Astrocyte (in vitro differentiated cells and primary cell): ENCODE measurements around the gene PTPRU.

Experiments used
- EZH2 ChIP-seq: IDR thresholded peaks from 2 replicates; pipeline ENCODE4 v1.6.1; 2012; ENCODE audit warnings: mild to moderate bottlenecking, low read length, inconsistent platforms; ENCODE audit not compliant: insufficient read depth
- TF ChIP-seq, protein P1 (sequence below): IDR thresholded peaks from 2 replicates; pipeline ENCODE4 v1.5.1; 2011; ENCODE audit warnings: low read depth, mild to moderate bottlenecking, inconsistent platforms, low read length, moderate library complexity; ENCODE audit not compliant: insufficient read depth

DNA sequence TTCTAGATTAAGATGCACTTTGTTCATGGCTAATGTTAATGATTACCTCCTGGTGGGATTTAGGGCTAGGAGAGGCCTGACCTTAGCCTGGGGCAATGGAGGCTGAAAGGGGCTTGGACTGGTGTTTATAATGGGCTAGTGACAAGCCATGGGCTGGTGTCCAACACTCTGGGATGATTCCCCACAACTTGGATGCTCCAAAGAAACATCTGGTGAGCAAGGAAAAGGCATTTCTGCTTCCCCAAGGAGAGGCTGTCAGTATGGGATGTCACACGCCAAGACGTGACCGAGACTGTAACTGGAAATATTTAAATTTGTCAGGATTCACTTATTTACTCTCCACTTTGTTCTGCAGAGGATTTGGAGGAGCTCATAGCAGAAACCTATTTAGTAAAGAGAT lies 45.2 kb downstream of the PTPRU start:
- TF ChIP-seq, protein P1, sequence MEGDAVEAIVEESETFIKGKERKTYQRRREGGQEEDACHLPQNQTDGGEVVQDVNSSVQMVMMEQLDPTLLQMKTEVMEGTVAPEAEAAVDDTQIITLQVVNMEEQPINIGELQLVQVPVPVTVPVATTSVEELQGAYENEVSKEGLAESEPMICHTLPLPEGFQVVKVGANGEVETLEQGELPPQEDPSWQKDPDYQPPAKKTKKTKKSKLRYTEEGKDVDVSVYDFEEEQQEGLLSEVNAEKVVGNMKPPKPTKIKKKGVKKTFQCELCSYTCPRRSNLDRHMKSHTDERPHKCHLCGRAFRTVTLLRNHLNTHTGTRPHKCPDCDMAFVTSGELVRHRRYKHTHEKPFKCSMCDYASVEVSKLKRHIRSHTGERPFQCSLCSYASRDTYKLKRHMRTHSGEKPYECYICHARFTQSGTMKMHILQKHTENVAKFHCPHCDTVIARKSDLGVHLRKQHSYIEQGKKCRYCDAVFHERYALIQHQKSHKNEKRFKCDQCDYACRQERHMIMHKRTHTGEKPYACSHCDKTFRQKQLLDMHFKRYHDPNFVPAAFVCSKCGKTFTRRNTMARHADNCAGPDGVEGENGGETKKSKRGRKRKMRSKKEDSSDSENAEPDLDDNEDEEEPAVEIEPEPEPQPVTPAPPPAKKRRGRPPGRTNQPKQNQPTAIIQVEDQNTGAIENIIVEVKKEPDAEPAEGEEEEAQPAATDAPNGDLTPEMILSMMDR = no peak
- TF ChIP-seq EZH2 = no peak
